Activated CD4-positive, alpha-beta T cell treated with anti-CD3 and anti-CD28 coated beads, Interleukin-2, Interleukin-6, amounts not matched to agents 100 ng/mL and 50 ng/mL, durations not matched to agents 16 hours and 8 hours (primary cell): ENCODE data around the gene IDE.
"Not testable (repeated sequence)": the region's sequence is repeated elsewhere in the genome, so short reads cannot be mapped to it uniquely, and the experiment has no call there.

ENCODE experiments used
- DNase-seq: peaks from one replicate; pipeline ENCODE4 v3.0.0-alpha.2; 2020

The IDE gene

GRCh38 chr10:92483539-92483938 is 90.4 kb downstream of the IDE start:
- DNase-seq: no peak

GRCh38 chr10:92480413-92480812 is 93.5 kb downstream of the IDE start:
- no peak for DNase-seq

GRCh38 chr10:92479547-92479946 is 94.3 kb downstream of the IDE start:
- DNase-seq: no peak

DNA sequence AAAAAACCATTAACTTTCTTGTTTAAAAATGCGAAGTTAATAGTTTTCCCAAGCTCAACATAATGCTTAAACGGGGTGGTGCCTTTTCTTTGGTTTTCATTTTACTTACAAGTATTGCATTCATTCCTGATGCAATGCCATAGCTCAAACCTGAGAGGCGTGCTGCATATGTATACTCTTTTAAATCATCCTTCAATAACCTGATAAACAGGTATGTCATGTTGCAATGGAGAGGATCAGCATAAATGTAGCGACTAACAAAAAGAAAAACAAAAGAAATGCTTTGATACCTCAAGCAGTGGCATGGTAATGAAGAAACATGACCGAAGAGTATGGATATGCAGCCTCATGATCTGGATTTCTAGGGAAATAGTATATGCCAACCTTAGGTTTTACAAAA is 95.4 kb downstream of the IDE start:
- no peak for DNase-seq

- DNase-seq: no peak
Measured at GRCh38 chr10:92475357-92475868, 98.5 kb downstream of the IDE start.

GRCh38 chr10:92470026-92470425 is 103.9 kb downstream of the IDE start:
- no peak for DNase-seq

DNA sequence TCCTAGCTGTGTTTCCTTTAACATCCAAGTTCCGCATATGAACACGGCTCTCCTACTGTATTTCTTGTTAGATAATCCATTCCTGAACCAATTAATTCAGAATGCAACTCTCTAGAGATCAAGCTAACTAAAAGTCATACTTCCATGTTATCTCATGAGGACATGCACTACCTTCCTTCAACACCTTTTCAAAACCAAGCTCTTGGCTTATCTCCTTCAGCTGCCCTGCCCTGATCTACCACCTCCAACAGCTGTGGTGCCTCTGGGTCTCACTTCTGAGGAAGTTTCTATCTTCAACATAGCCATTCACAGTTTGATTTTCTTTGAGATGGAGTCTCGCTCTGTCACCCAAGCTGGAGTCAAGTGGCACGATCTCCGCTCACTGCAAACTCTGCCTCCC is 109.5 kb downstream of the IDE start:
- DNase-seq: no peak

- no peak for DNase-seq
Measured at GRCh38 chr10:92463582-92463981, 110.3 kb downstream of the IDE start.

GRCh38 chr10:92454955-92455354 is 118.9 kb downstream of the IDE start:
- DNase-seq: not testable (repeated sequence)

DNA sequence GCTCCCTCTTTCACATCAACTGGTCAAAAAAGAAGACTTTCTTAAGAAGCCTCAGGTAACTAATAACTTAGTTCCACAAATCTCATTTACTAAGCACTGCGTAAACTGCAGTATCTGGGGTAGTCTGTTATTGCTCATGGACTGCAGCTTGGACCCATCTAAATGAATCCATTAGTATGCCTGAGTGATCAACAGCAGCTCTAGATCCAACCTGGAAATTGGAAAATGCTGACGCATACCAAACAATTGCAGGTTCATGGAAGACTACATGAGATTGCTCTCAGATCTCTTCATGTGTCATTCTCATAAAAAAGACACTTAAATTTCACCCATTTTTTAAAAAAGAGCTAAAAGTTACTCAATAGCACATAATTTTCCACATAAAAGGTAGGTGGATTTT is 121.6 kb downstream of the IDE start:
- no peak for DNase-seq

DNA sequence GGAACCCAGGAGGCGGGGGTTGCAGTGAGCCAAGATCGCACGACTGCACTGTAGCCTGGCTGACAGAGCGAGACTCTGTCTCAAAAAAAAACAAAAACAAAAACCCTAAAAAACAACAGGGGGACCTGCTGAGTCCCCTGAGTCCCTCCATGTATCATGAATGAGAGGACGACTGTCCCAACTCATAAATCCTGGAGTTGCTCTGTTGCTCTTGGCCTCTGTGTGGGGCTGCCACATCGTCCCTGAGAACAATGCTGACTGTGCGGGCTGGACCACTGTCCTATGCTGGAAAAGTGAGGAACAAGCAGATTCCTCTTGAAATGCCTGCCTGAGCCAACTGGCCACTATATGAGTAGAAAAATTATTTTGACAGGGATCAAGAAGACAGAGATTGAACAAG is 122.5 kb downstream of the IDE start:
- DNase-seq: no peak

- no peak for DNase-seq
Measured at GRCh38 chr10:92450896-92451295, 123.0 kb downstream of the IDE start.

DNA sequence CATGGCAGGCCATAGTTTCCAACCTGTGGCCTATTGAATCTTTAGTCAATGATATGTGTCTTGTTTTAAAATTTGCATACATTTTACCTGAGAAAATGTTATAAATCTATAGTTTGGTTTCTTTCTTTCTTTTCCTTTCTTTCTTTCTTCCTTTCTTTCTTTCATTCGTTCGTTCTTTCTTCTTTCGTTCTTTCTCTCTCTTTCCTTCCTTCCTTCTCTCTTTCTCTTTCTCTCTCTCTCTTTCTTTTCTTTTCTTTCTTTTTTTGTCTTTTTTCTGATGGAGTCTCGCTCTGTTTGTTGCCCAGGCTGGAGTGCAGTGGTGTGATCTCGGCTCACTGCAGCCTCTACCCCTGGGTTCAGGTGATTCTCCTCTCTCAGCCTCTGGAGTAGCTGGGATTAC is 133.3 kb downstream of the IDE start:
- DNase-seq: no peak

GRCh38 chr10:92438220-92438619 is 135.7 kb downstream of the IDE start:
- DNase-seq: no peak

DNA sequence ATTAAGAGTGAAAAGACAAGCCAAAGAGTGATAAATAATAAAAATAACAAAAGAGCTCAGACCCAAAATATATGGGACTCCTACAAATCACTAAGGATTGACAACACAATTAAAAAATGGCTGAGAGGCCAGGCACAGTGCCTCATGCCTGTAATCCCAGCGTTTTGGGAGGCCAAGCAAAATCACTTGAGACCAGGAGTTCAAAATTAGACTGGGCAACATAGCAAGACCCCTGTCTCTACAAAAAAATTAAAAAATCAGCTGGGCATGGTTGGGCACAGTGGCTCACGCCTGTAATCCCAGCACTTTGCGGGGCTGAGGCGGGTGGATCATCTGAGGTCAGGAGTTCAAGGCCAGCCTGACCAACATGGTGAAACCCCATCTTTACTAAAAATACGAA is 137.3 kb downstream of the IDE start:
- no peak for DNase-seq

DNA sequence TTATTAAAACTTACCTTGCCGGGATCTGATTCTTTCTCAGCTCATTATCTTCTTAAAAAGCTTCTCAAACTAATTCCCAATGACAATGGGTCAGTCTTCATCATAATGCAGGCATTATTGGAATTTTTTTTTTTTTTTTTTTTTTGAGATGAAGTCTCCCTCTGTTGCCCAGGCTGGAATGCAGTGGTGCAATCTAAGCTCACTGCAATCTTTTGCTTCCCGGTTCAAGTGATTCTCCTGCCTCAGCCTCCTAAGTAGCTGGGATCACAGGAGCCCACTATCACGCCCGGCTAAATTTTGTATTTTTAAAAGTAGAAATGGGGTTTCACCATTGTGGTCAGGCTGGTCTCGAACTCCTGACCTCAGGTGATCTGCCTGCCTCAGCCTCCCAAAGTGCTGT is 137.8 kb downstream of the IDE start:
- DNase-seq: not testable (repeated sequence)

DNA sequence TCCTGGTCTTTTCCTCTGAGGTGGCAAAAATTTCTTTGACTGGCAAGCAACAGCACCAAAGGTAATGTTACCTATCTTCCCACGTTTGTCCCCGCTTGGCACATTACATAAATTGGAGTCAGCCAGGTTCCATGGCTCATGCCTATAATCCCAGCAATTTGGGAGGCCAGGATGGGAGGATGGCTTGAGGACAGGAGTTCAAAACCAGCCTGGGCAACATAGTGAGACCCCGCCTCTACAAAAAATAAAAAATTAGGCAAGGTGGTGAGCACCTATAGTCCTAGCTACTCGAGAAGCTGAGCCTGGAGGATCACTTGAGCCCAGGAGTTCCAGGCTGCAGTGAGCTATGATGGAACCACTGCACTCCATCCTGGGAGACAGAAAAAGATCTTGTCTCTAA is 139.5 kb downstream of the IDE start:
- DNase-seq: no peak

- DNase-seq: no peak
Measured at GRCh38 chr10:92432596-92432995, 141.3 kb downstream of the IDE start.

GRCh38 chr10:92430103-92430502 is 143.8 kb downstream of the IDE start:
- DNase-seq: no peak

GRCh38 chr10:92421550-92421949 is 152.3 kb downstream of the IDE start:
- no peak for DNase-seq

- DNase-seq: no peak
Measured at GRCh38 chr10:92420546-92421275, 153.2 kb downstream of the IDE start.

DNA sequence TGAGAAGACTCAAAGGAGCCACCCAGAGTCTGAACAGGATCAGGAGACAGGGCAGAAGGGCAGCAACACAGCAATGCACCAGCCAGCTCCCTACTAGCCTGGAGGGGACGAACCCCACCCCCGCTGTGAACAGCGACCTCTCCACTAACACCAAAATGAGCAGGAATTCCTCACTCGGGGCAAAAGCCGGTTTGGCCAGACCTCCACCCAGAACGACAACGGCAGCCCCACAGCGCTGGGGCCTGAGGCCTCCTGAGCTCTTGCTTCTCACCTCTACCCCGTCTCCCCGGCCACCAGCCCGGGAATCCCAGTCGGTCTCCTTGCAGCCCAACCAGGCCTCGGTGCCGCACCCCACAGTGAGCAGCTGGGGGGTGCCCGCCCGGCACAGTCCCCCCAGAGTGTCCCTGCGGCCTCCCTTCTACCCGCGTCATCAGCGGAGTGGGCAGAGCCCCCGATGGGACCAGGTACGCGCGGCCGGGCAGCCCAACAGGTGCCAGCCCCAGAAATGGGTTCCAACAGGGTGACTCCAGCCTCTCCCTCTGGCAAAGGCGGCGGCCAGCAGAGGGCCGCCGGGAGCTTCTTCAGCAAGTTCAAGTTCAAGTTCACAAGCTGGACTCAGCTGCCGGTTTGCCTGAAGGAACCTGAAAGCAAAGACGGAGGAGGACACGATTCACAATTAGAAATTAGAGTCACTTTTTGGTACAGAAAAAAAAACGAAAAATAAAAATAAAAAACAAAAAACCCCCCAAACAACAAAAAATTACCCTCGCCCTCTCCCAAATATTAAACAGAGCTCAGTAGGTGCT is 153.9 kb downstream of the IDE start:
- no peak for DNase-seq

DNA sequence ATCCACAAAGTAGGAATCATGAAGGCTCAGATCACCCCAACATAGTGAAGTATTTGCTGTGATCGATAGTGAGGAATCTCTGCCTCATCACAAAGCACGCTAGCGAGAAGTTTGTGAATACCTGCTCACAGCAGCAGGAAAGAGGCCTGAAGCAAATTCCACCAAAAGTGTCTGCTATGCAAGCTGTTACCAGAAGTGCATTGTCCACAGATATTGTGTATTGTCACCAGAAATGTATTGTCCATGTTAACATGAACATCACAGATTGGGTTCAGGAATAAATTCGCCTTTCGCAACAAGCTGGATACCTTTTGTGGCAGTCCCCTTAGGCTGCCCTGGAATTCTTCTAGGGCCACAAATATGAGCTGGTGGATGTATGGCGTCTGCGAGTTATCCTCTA is 155.0 kb downstream of the IDE start:
- no peak for DNase-seq

DNA sequence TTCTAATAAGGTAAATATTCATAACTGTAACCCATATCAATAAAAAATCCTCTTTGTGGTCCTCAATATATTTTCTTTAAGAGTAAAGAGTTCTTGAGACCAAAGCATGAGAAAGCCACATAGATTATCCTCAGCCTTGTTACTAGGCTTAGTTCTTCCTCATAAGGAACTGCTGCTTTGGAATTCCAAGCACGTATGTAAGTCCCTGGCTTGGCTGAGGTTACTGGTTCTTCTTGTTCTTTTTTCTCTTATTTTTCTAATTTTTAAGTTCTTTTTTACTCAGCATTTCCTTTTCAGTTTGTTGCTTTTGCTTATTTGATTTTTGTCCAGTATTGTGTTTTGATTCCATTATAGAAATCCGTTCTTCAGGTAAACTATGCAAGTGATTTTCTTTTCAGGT is 155.7 kb downstream of the IDE start:
- no peak for DNase-seq
